NCI-H2227 treated with DMSO at 0.1 percent for 48 hours (cell line): ENCODE results near the gene EFNA1.

Experiments used
- DNase-seq: peaks from one replicate; lab custom pipeline; 2025; lab: John Stamatoyannopoulos, UW

EFNA1 gene

GRCh38 chr1:155124503-155125463 is 2.9 kb upstream of the EFNA1 start:
- DNase-seq = no peak

- DNase-seq = no peak
Observed at GRCh38 chr1:155125511-155125945, 2.1 kb upstream of the EFNA1 start.

- DNase-seq = peak; percentile 78
Observed at GRCh38 chr1:155125946-155126555, 1.6 kb upstream of the EFNA1 start.

- peak; percentile 78 for DNase-seq
Observed at GRCh38 chr1:155126556-155127104, 1.0 kb upstream of the EFNA1 start.

- DNase-seq = no peak
Observed at GRCh38 chr1:155127967-155128754, 485 bp downstream of the EFNA1 start.

GRCh38 chr1:155128755-155129473 is 1.2 kb downstream of the EFNA1 start:
- DNase-seq = no peak

GRCh38 chr1:155130272-155131006 is 2.8 kb downstream of the EFNA1 start:
- no peak for DNase-seq

GRCh38 chr1:155131285-155131684 is 3.6 kb downstream of the EFNA1 start:
- no peak for DNase-seq

- no peak for DNase-seq
Observed at GRCh38 chr1:155131856-155132255, 4.2 kb downstream of the EFNA1 start.

GRCh38 chr1:155133799-155134281 is 6.2 kb downstream of the EFNA1 start:
- no peak for DNase-seq

GRCh38 chr1:155134322-155134721 is 6.6 kb downstream of the EFNA1 start:
- DNase-seq = no peak

- peak; percentile 81 for DNase-seq
Observed at GRCh38 chr1:155134880-155135414, 7.3 kb downstream of the EFNA1 start.

GRCh38 chr1:155135415-155136028 is 7.8 kb downstream of the EFNA1 start, which contains the start of gene SLC50A1:
SLC50A1 (plus strand) TSS chr1:155135852; CDS start chr1:155135912, 60 bp downstream.
- peak; percentile 93 for DNase-seq

GRCh38 chr1:155136748-155137147 is 9.1 kb downstream of the EFNA1 start:
- no peak for DNase-seq

GRCh38 chr1:155137154-155137949 is 9.7 kb downstream of the EFNA1 start:
- DNase-seq = no peak

GRCh38 chr1:155139895-155140629 is 12.4 kb downstream of the EFNA1 start, which contains the start of gene DPM3:
DPM3 (minus strand) TSS chr1:155140531; CDS start chr1:155140240, 291 bp downstream.
- peak; percentile 75 for DNase-seq

GRCh38 chr1:155140630-155140953 is 12.9 kb downstream of the EFNA1 start:
- no peak for DNase-seq

- DNase-seq = no peak
Observed at GRCh38 chr1:155141749-155142148, 14.1 kb downstream of the EFNA1 start.
